Stimulated activated CD8-positive, alpha-beta memory T cell treated with anti-CD3 and anti-CD28 coated beads, Interleukin-12 subunit alpha, Interleukin-12 subunit beta, amount 100 ng/mL, for 24 hours (primary cell): ENCODE data around the gene FGF14.
"Not testable (repeated sequence)": the region's sequence is repeated elsewhere in the genome, so short reads cannot be mapped to it uniquely, and the experiment has no call there.

Experiments
- DNase-seq: peaks from one replicate; pipeline ENCODE4 v3.0.0-alpha.2; 2020; ENCODE audit errors: extremely low read depth

FGF14 gene

GRCh38 chr13:102195566-102196462, 206.0 kb downstream of the FGF14 start:
- DNase-seq = no peak

- DNase-seq = no peak
These were observed 209.0 kb downstream of the FGF14 start for GRCh38 chr13:102192858-102193257.

- no peak for DNase-seq
These were observed 209.8 kb downstream of the FGF14 start for GRCh38 chr13:102191951-102192502.

GRCh38 chr13:102190930-102191329, 210.9 kb downstream of the FGF14 start:
- no peak for DNase-seq

- DNase-seq = no peak
These were observed 214.5 kb downstream of the FGF14 start for GRCh38 chr13:102187313-102187712.

GRCh38 chr13:102185375-102185984, 216.4 kb downstream of the FGF14 start:
- DNase-seq = no peak

- no peak for DNase-seq
These were observed 218.2 kb downstream of the FGF14 start for GRCh38 chr13:102183509-102184182.

- DNase-seq = no peak
These were observed 219.7 kb downstream of the FGF14 start for GRCh38 chr13:102182170-102182569.

- DNase-seq = no peak
These were observed 224.4 kb downstream of the FGF14 start for GRCh38 chr13:102177431-102177830.

GRCh38 chr13:102176846-102177245, 225.0 kb downstream of the FGF14 start:
- no peak for DNase-seq

- DNase-seq = no peak
These were observed 229.4 kb downstream of the FGF14 start for GRCh38 chr13:102172406-102172805.

- no peak for DNase-seq
These were observed 231.5 kb downstream of the FGF14 start for GRCh38 chr13:102170305-102170704.

GRCh38 chr13:102169471-102170015, 232.3 kb downstream of the FGF14 start:
- DNase-seq = no peak

- DNase-seq = no peak
These were observed 249.1 kb downstream of the FGF14 start for GRCh38 chr13:102152790-102153189.

- no peak for DNase-seq
These were observed 254.5 kb downstream of the FGF14 start for GRCh38 chr13:102147353-102147752.

GRCh38 chr13:102145750-102146149, 256.1 kb downstream of the FGF14 start:
- DNase-seq = no peak

GRCh38 chr13:102142473-102142826, 259.4 kb downstream of the FGF14 start:
- no peak for DNase-seq

GRCh38 chr13:102141625-102142472, 260.0 kb downstream of the FGF14 start:
- DNase-seq = no peak

- no peak for DNase-seq
These were observed 262.2 kb downstream of the FGF14 start for GRCh38 chr13:102139626-102140025.

- no peak for DNase-seq
These were observed 263.1 kb downstream of the FGF14 start for GRCh38 chr13:102138635-102139190.

- not testable (repeated sequence) for DNase-seq
These were observed 263.9 kb downstream of the FGF14 start for GRCh38 chr13:102137904-102138303.
